Adrenal gland (tissue), 12 donors: ENCODE data around the gene URM1. TPM values are rescaled to one million over a fixed set of nuclear protein-coding genes. Genes with fewer than 3 reads are reported as not detected.

ENCODE experiments used
- DNase-seq, 7 donors: peaks; one replicate each; pipeline ENCODE4 v3.0.0-alpha.2; 2019 to 2020
- H3K27ac ChIP-seq, 5 donors: fragments of 200-600 bp; sonication (generic) in 4 of 5; 1 replicate in 3 of 5; 2 replicates in 2 of 5; pipeline versions ENCODE4 v1.5.1 to v1.8.0; 2016 to 2020; ENCODE audit warnings: mild to moderate bottlenecking in 1 of 5
- H3K27me3 ChIP-seq: fragments of 200-600 bp; 2 replicates; pipeline ENCODE4 v1.8.0; 2021
- H3K36me3 ChIP-seq, 2 donors: fragments of 200-600 bp; replicated peaks in 1 of 2; 1 replicate in 1 of 2; 2 replicates in 1 of 2; pipeline versions ENCODE4 v1.5.1 to v1.8.0; 2018 to 2022
- H3K4me1 ChIP-seq, 2 donors: fragments of 200-600 bp; replicated peaks in 1 of 2; 1 replicate in 1 of 2; 2 replicates in 1 of 2; pipeline versions ENCODE4 v1.5.1 to v1.8.0; 2018 to 2021
- H3K4me3 ChIP-seq, 4 donors: fragments of 200-600 bp; sonication (generic) in 3 of 4; one replicate each; pipeline ENCODE4 v1.5.1; 2016 to 2018
- H3K9me3 ChIP-seq, 3 donors: fragments of 200-600 bp; sonication (generic) in 1 of 3; replicated peaks in 1 of 3; 1 replicate in 2 of 3; 2 replicates in 1 of 3; pipeline versions ENCODE4 v1.5.1 to v1.8.0; 2016 to 2021
- POLR2A ChIP-seq, 2 donors: fragments of 450-650 bp; IDR thresholded peaks; one replicate each; pipeline ENCODE4 v1.6.1; 2017; ENCODE audit warnings: antibody characterized with exemption in 2 of 2, mild to moderate bottlenecking in 2 of 2, moderate library complexity in 1 of 2
- WGBS, 4 donors: extraction: QIAGEN DNeasy Blood & Tissue Kit in 2 of 4; methylation state at CpG; one replicate each; pipeline versions ENCODE4 v1.1.5 to v1.1.7; 2013 to 2017; 5-methylcytosine and 5-hydroxymethylcytosine counted together
- intact Hi-C, 2 donors: fragments of 100-400 bp; cut with DNase I; formaldehyde crosslinking; loops; one replicate each; pipeline versions ENCODE4 v1.14.1 to v1.15.0; 2022 to 2023
- polyA plus RNA-seq, 3 donors: library from polyadenylated mRNA; stranded (reverse); fragments of 200-250 nt in 2 of 3; fragments of 350-450 nt in 1 of 3; fragmentation: Illumina TruSeq in 1 of 3; extraction: RNeasy Lipid Tissue Mini Kit (QIAGEN cat#74804) in 1 of 3; gene quantifications; one replicate each; pipeline ENCODE4 v1.2.3, GENCODE V29; 2013 to 2014
- total RNA-seq, 9 donors: library from RNA; depleted of rRNA in 4 of 9; stranded (reverse); fragments of >200 nt in 4 of 9; fragments of 120-200 nt in 1 of 9; fragmentation: NEBNext Ultra II Directional in 1 of 9; extraction: Animal tissue kit (Norgen Biotek cat#: 25700) in 1 of 9; gene quantifications; one replicate each; pipeline versions ENCODE4 v1.1.0 to v1.2.4, GENCODE V29; 2013 to 2023
- TF ChIP-seq, protein P1 (sequence below), 6 experiments: fragments of 450-650 bp in 4 of 6; fragments of 200-600 bp in 2 of 6; sonication (generic) in 1 of 6; IDR thresholded peaks; 1 replicate in 5 of 6; 2 replicates in 1 of 6; pipeline versions ENCODE4 v1.5.1 to v1.8.0; 2016 to 2021; ENCODE audit warnings: antibody characterized with exemption in 6 of 6, mild to moderate bottlenecking in 2 of 6, moderate library complexity in 1 of 6
- donor health status: healthy with polysubstance abuse.
- donor health status: Bipolar disorder and iron deficiency.
- donor health status: DM: yes; HTN: yes; CAD: no.
- donor health status: DM: no; HTN: no; CAD: no.
- donor health status: DM: no; HTN: no; CAD: no.
- donor health status: DM: yes; HTN: yes; CAD: no.

URM1 gene
- total and polyA plus RNA-seq, 12 donors: 22.8 to 87.1 (median 42.2) TPM

DNA sequence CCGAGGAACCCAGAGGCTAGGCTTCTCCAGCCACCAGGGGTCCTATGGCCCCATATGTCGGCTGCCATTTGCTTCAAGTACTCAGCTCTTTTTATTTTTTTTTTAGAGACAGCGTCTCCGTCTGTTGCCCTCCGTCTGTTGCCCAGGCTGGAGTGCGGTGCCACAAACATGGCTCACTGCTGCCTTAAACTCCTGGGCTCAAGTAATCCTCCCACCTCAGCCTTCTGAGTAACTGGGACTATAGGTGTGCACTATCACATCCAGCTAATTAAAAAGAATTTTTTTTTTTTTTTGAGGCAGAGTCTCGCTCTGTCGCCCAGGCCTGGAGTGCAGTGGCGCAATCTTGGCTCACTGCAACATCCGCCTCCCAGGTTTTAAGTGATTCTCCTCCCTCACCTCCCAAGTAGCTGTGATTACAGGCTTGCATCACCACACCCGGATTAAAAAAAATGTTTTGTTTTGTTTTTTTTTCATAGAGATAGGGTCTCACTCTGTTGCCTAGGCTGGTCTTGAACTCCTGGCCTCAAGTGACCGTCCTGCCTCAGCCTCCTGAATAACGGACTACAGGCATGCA is 58.4 kb downstream of the URM1 start:
- Histone ChIP-seq H3K27me3 (no peaks in the 10 kb centered on the region), H3K36me3 (no peaks in the 10 kb centered on the region), H3K4me1 (no peaks in the 10 kb centered on the region), H3K27ac (no peak overlapping the region), H3K9me3 (no peaks in the 10 kb centered on the region), H3K4me3 (no peak overlapping the region)
- 85 to 93% (median 91%) methylated on average over 13 of the region's 13 CpGs for WGBS, 4 donors
- no peak for DNase-seq
- TF ChIP-seq, protein P1, sequence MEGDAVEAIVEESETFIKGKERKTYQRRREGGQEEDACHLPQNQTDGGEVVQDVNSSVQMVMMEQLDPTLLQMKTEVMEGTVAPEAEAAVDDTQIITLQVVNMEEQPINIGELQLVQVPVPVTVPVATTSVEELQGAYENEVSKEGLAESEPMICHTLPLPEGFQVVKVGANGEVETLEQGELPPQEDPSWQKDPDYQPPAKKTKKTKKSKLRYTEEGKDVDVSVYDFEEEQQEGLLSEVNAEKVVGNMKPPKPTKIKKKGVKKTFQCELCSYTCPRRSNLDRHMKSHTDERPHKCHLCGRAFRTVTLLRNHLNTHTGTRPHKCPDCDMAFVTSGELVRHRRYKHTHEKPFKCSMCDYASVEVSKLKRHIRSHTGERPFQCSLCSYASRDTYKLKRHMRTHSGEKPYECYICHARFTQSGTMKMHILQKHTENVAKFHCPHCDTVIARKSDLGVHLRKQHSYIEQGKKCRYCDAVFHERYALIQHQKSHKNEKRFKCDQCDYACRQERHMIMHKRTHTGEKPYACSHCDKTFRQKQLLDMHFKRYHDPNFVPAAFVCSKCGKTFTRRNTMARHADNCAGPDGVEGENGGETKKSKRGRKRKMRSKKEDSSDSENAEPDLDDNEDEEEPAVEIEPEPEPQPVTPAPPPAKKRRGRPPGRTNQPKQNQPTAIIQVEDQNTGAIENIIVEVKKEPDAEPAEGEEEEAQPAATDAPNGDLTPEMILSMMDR (IDR thresholded peaks at IDR 0.05): no peak
- intact Hi-C loops: no loop called here

DNA sequence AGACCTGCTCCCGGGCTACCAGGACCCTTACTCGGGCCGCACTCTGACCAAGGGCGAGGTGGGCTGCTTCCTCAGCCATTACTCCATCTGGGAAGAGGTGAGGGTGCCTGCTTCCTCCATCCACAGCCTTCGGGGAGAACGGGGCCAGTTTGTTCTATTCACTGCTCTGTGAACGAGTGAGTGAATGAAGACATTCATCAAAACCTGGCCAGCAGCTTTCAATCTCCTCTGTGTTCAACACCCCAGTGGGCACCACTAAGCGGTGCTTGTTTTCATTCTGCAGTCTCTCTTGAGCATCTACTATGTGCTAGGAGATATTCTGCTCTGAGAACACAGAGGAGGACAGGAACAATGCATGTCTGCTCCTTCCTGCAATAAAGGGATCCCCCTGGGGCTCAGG is 60.0 kb downstream of the URM1 start:
- DNase-seq: no peak
- WGBS, 4 donors: 81 to 88% (median 85%) methylated on average over 4 to 8 of the region's 8 CpGs
- H3K9me3 ChIP-seq: no peaks in the 10 kb centered on the region
- H3K4me3 ChIP-seq: no peak overlapping the region
- TF ChIP-seq POLR2A (IDR thresholded peaks at IDR 0.05): no peak
- TF ChIP-seq, protein P1 (IDR thresholded peaks at IDR 0.05): no peak
- no peaks in the 10 kb centered on the region for H3K27me3 ChIP-seq
- H3K36me3 ChIP-seq: no peaks in the 10 kb centered on the region
- H3K4me1 ChIP-seq: no peaks in the 10 kb centered on the region
- intact Hi-C loops: no loop called here
- no peak overlapping the region for H3K27ac ChIP-seq

DNA sequence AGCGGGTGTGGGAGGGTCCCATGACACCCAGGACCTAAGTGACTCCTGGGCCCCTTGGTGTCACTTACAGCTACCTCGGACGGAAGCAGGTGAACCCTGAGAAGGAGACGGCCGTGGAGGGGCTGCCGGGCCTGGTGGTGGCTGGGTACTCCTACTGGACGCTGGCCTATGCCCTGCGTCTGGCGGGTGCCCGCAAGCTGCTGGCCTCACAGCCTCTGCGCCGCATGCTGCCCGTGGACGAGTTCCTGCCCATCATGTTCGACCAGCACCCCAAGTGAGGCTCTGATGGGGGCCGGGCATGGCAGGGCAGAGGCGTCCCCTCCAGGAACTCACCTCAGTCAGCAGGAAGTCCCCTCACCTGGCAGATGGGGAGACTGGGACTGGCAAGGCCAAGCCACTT is 63.2 kb downstream of the URM1 start:
- TF ChIP-seq, protein P1 (IDR thresholded peaks at IDR 0.05): no peak
- TF ChIP-seq POLR2A (IDR thresholded peaks at IDR 0.05): no peak

DNA sequence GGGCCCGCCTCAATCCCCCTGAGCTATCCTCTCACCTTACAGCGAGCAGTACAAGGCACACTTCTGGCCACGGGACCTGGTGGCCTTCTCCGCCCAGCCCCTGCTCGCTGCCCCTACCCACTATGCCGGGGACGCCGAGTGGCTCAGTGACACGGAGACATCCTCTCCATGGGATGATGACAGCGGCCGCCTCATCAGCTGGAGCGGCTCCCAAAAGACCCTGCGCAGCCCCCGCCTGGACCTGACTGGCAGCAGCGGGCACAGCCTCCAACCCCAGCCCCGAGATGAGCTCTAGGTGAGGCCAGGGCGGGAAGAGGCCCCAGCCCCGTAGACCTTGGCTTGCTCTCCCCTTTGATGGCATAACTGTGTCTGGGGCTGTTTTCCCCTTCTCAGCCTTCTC is 64.4 kb downstream of the URM1 start:
- no peaks in the 10 kb centered on the region for H3K27me3 ChIP-seq
- no peaks in the 10 kb centered on the region for H3K9me3 ChIP-seq
- no peaks in the 10 kb centered on the region for H3K36me3 ChIP-seq
- peaks cover 0 to 3% of the 10 kb centered on the region in 2 donors for H3K4me1 ChIP-seq
- no peak for DNase-seq
- WGBS, 4 donors: 86 to 94% (median 92%) methylated on average over 13 to 18 of the region's 18 CpGs
- H3K4me3 ChIP-seq: no peak overlapping the region
- no peak overlapping the region for H3K27ac ChIP-seq
- TF ChIP-seq, protein P1 (IDR thresholded peaks at IDR 0.05): no peak
- TF ChIP-seq POLR2A (IDR thresholded peaks at IDR 0.05): no peak
- intact Hi-C loops: no loop called here

More for the DNA sequence above, 63.2 kb downstream of the URM1 start:
- no peaks in the 10 kb centered on the region for H3K27me3 ChIP-seq
- no peak overlapping the region for H3K27ac ChIP-seq
- intact Hi-C loops: no loop called here
- H3K36me3 ChIP-seq: no peaks in the 10 kb centered on the region
- H3K9me3 ChIP-seq: no peaks in the 10 kb centered on the region
- no peak for DNase-seq
- no peak overlapping the region for H3K4me3 ChIP-seq
- WGBS, 4 donors: 86 to 100% (median 91%) methylated on average over 1 to 17 of the region's 17 CpGs; no CpG with 5 or more reads in 1 of the 4 donors
- peaks cover 0 to 3% of the 10 kb centered on the region in 2 donors for H3K4me1 ChIP-seq
